DND-41 (cell line): ENCODE data around the gene FAM83G.

Source experiments
- ATAC-seq: fragments of 200-7000 bp; cut with Tn5 transposase; 3 replicates; pipeline ENCODE4 v1.9.1; 2021; ENCODE audit warnings: low read depth; ENCODE audit not compliant: insufficient read depth
- DNase-seq: peaks from one replicate; pipeline ENCODE4 v3.0.0-alpha.2; 2020
- H2AFZ ChIP-seq: 2 replicates; pipeline ENCODE4 v1.6.0; 2012; ENCODE audit warnings: low read depth, low read length
- H3K27ac ChIP-seq: 2 replicates; pipeline ENCODE4 v1.5.1; 2012; ENCODE audit warnings: low read length, inconsistent platforms
- H3K27me3 ChIP-seq: fragments of 200-600 bp; sonication (generic); 2 replicates; pipeline ENCODE4 v1.6.0; 2012; ENCODE audit warnings: low read length, mild to moderate bottlenecking, inconsistent platforms; ENCODE audit not compliant: insufficient read depth, poor library complexity
- H3K36me3 ChIP-seq: 2 replicates; pipeline ENCODE4 v1.5.1; 2012; ENCODE audit warnings: low read length, inconsistent platforms; ENCODE audit not compliant: insufficient read depth
- H3K4me1 ChIP-seq: 2 replicates; pipeline ENCODE4 v1.5.1; 2012; ENCODE audit warnings: mild to moderate bottlenecking, low read length; ENCODE audit not compliant: insufficient read depth
- H3K4me2 ChIP-seq: 2 replicates; pipeline ENCODE4 v1.6.0; 2012; ENCODE audit warnings: mild to moderate bottlenecking, moderate library complexity, low read length, inconsistent platforms; ENCODE audit not compliant: insufficient read depth
- H3K4me3 ChIP-seq, 2 experiments: fragments of 200-600 bp in 1 of 2; shearing (Covaris generic) in 1 of 2; 2 replicates each; pipeline ENCODE4 v1.5.1; 2012 to 2016; ENCODE audit warnings: inconsistent platforms in 2 of 2, low read length in 2 of 2, mild to moderate bottlenecking in 2 of 2, low read depth in 1 of 2, moderate library complexity in 1 of 2
- H3K79me2 ChIP-seq: 2 replicates; pipeline ENCODE4 v1.6.0; 2012; ENCODE audit warnings: low read length, inconsistent platforms; ENCODE audit not compliant: insufficient read depth
- H3K9ac ChIP-seq: 2 replicates; pipeline ENCODE4 v1.6.0; 2012; ENCODE audit warnings: low read depth, mild to moderate bottlenecking, inconsistent platforms, low read length, moderate library complexity
- H3K9me3 ChIP-seq: 2 replicates; pipeline ENCODE4 v1.5.1; 2012; ENCODE audit warnings: low read length, moderate library complexity, mild to moderate bottlenecking, inconsistent platforms; ENCODE audit not compliant: insufficient read depth, severe bottlenecking
- H4K20me1 ChIP-seq: 2 replicates; pipeline ENCODE4 v1.6.0; 2012; ENCODE audit warnings: low read length; ENCODE audit not compliant: insufficient read depth
- EZH2 ChIP-seq: IDR thresholded peaks from 3 replicates; pipeline ENCODE4 v1.6.1; 2012; ENCODE audit warnings: borderline replicate concordance, low read depth, mild to moderate bottlenecking, moderate library complexity, low read length, inconsistent platforms; ENCODE audit not compliant: severe bottlenecking
- TF ChIP-seq, protein P1 (sequence below): IDR thresholded peaks from 2 replicates; pipeline ENCODE4 v1.5.1; 2012; ENCODE audit warnings: borderline replicate concordance, low read length, moderate library complexity, mild to moderate bottlenecking; ENCODE audit not compliant: poor library complexity, severe bottlenecking; ENCODE audit errors: extremely low read depth

FAM83G gene

DNA sequence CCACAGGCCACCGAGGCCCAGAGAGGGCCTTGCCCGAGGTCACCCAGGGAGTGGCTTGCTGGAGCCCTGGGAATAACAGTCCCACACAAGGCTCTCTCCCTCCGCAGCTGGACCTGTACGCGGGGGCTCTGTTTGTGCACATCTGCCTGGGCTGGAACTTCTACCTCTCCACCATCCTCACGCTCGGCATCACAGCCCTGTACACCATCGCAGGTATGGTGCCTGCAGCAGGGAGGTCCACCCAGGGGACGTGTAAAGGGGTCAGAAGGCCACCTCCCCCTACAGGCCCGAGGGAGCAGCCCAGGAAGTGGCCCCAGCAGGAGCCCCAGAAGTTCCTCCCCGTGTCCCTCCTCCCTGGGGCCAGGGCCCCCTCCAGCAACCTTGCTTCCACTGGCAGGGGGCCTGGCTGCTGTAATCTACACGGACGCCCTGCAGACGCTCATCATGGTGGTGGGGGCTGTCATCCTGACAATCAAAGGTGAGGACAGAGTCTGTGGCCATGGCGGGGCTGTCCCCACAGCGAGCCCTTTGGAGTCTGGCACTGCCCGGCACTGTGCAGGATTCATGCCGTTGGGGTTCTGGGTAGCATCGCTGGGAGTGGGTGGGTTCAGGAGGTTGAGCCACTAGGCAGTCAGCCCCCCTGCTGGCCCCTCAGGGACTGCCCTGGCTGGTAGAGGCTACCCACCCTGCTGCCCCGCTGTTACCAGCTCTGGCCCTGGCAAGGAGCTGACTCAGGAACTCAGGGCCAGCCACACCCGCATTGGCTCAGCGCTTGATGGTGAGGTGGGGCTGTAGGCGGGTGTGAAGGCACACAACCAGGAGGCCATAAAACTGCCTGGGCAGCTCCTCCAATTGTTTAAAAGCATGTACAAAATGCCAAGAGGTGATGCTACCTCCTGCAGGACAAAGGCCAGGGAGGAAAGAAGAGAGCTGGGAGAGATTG is 35.3 kb downstream of the FAM83G start:
- H3K9me3 ChIP-seq = no peaks in the 10 kb centered on the region

DNA sequence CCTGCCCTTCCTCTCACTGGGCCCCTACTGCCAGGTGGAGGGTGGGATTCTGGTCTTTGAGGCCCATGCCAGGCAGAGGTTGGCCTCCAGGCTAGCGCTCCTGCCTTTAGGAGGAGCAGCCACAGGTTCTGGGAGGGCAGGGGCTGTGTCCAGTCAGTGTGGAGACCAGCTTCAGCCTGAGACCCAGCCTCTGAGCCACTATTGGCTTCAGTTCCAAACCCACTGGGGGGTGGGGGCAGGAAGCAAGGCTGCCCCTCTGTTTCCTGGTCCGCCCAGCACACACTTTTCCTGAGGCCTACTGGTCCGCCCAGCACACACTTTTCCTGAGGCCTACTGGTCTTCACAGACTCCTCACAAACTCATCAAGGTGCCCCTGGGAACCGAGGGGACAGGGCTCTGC is 36.2 kb downstream of the FAM83G start:
- TF ChIP-seq, protein P1, sequence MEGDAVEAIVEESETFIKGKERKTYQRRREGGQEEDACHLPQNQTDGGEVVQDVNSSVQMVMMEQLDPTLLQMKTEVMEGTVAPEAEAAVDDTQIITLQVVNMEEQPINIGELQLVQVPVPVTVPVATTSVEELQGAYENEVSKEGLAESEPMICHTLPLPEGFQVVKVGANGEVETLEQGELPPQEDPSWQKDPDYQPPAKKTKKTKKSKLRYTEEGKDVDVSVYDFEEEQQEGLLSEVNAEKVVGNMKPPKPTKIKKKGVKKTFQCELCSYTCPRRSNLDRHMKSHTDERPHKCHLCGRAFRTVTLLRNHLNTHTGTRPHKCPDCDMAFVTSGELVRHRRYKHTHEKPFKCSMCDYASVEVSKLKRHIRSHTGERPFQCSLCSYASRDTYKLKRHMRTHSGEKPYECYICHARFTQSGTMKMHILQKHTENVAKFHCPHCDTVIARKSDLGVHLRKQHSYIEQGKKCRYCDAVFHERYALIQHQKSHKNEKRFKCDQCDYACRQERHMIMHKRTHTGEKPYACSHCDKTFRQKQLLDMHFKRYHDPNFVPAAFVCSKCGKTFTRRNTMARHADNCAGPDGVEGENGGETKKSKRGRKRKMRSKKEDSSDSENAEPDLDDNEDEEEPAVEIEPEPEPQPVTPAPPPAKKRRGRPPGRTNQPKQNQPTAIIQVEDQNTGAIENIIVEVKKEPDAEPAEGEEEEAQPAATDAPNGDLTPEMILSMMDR = no peak
- TF ChIP-seq EZH2 = no peak
- Histone ChIP-seq H3K36me3 (no peaks in the 10 kb centered on the region), H3K27ac (no peak overlapping the region), H3K4me2 (no peak overlapping the region), H2AFZ (no peak overlapping the region), H3K9ac (no peak overlapping the region), H3K79me2 (no peaks in the 10 kb centered on the region), H4K20me1 (peaks cover 11% of the 10 kb centered on the region; the same call in 1 of the 2 replicates), H3K27me3 (no peaks in the 10 kb centered on the region), H3K9me3 (no peaks in the 10 kb centered on the region), H3K4me3 (no peak overlapping the region), H3K4me1 (no peaks in the 10 kb centered on the region)
- DNase-seq = no peak
- ATAC-seq = no peak

More for the DNA sequence above, 35.3 kb downstream of the FAM83G start:
- Histone ChIP-seq H3K4me2 (no peak overlapping the region), H4K20me1 (peaks cover 11% of the 10 kb centered on the region; the same call in 1 of the 2 replicates), H2AFZ (no peak overlapping the region), H3K4me3 (no peak overlapping the region), H3K79me2 (no peaks in the 10 kb centered on the region), H3K27ac (no peak overlapping the region), H3K27me3 (no peaks in the 10 kb centered on the region), H3K4me1 (no peaks in the 10 kb centered on the region), H3K9ac (no peak overlapping the region), H3K36me3 (no peaks in the 10 kb centered on the region)
- TF ChIP-seq EZH2 = no peak
- DNase-seq (no peak), ATAC-seq (no peak)

DNA sequence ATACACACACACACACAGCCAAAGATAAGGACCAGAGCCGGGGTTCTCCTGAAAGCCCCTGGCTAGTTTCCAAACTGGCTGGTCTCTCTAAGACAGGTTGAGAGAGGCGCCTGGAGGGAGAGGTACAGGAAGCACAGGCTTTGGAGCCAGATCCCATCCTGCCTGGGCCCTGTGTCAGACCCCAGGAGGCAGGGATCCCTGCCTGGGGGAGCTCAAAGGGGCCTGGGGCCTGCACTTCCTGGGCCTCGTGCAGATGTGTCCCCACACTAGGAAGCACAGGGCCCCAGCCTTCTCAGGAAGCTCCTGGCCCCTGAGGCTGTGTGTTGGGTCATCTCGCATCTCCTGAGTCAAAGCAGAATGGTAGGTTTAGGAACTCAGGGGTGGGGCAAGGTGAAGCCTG is 36.6 kb downstream of the FAM83G start:
- Histone ChIP-seq H3K4me2 (no peak overlapping the region), H3K27ac (no peak overlapping the region), H3K79me2 (no peaks in the 10 kb centered on the region), H3K27me3 (no peaks in the 10 kb centered on the region), H2AFZ (no peak overlapping the region), H3K4me3 (no peak overlapping the region), H3K36me3 (no peaks in the 10 kb centered on the region), H3K9me3 (no peaks in the 10 kb centered on the region), H3K9ac (no peak overlapping the region), H3K4me1 (no peaks in the 10 kb centered on the region), H4K20me1 (peaks cover 10% of the 10 kb centered on the region; the same call in 1 of the 2 replicates)
- ATAC-seq (no peak), DNase-seq (no peak)
- TF ChIP-seq EZH2 = no peak

DNA sequence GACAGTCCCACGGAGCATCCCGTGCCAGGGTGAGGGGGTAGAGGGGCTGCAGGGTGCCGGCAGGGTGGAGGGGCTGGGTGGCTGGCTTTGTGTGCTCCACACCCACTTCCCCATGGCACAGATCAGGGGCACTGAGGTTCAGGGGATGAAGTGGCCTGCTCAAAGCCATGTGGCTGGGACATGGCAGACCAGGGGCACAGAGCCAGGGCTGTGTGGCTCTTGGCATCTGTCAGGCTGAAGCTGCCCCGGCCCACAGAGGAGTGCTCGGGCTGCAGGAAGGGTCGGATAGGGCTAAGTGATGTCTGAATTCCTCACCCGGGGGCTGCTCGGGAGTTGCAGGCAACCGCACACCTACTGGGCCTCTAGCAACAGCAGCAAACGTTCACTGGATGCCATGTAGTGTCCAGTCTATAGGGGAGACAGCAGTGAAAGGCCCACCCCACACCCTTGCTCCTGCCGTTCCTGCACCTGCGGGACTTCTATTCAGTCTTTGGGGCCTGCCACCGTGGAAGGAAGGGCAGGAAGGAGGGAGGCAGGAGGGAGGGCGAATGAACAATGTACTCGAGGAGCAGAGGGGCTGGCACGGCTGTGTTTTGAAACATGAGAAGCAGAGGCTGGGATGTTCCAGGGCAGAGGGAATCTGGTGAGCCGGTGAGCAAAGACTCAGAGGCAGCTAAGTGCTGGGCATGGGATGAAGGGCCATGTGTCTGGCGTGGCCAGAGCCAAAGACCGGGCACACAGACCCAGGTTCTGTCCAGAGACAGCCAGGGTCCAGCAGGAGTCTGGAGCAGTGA is 37.5 kb downstream of the FAM83G start:
- Histone ChIP-seq H3K27me3 (no peaks in the 10 kb centered on the region), H3K4me3 (no peak overlapping the region), H3K36me3 (no peaks in the 10 kb centered on the region), H2AFZ (no peak overlapping the region), H3K4me1 (no peaks in the 10 kb centered on the region), H3K9ac (no peak overlapping the region), H3K79me2 (no peaks in the 10 kb centered on the region), H3K9me3 (no peaks in the 10 kb centered on the region), H3K27ac (no peak overlapping the region), H4K20me1 (peaks cover 8% of the 10 kb centered on the region; the same call in 1 of the 2 replicates), H3K4me2 (no peak overlapping the region)
- ATAC-seq (no peak), DNase-seq (no peak)
- TF ChIP-seq EZH2 = no peak
- TF ChIP-seq, protein P1 = no peak
